GM12878 (cell line): ENCODE data around the gene POLN.

Source experiments
- KDM1A ChIP-seq: fragments of 200-600 bp; sonication (generic); IDR thresholded peaks from 2 replicates; pipeline ENCODE4 v1.6.1; 2016; ENCODE audit warnings: borderline replicate concordance
- RCOR1 ChIP-seq: conservative IDR thresholded peaks from 2 replicates; pipeline ENCODE4 v1.6.1; 2012; ENCODE audit warnings: low read depth, low read length, improper control_type of control experiment
- TF ChIP-seq, protein P1 (sequence below): IDR thresholded peaks from 2 replicates; pipeline ENCODE4 v1.6.1; 2011; ENCODE audit warnings: low read depth, mild to moderate bottlenecking, low read length, moderate library complexity, borderline replicate concordance; ENCODE audit errors: extremely low read depth

GRCh38 chr4:2226261-2226660 is 15.7 kb downstream of the POLN start:
- TF ChIP-seq RCOR1 = no peak
- no peak for TF ChIP-seq KDM1A
- TF ChIP-seq, protein P1, sequence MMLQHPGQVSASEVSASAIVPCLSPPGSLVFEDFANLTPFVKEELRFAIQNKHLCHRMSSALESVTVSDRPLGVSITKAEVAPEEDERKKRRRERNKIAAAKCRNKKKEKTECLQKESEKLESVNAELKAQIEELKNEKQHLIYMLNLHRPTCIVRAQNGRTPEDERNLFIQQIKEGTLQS = no peak
